BLaER1 (cell line): Measurements from ENCODE around the gene SPC25.

Experiments
- H3K27ac ChIP-seq: shearing (Covaris generic); formaldehyde crosslinking; 2 replicates; pipeline ENCODE4 v1.8.1; 2022
- H3K27me3 ChIP-seq: shearing (Covaris generic); formaldehyde crosslinking; 2 replicates; pipeline ENCODE4 v1.8.1; 2022
- H3K36me3 ChIP-seq: shearing (Covaris generic); formaldehyde crosslinking; 2 replicates; pipeline ENCODE4 v1.8.1; 2022
- H3K4me1 ChIP-seq: shearing (Covaris generic); formaldehyde crosslinking; 2 replicates; pipeline ENCODE4 v1.8.1; 2022
- H3K4me2 ChIP-seq: shearing (Covaris generic); formaldehyde crosslinking; 2 replicates; pipeline ENCODE4 v1.8.1; 2022
- H3K4me3 ChIP-seq: shearing (Covaris generic); formaldehyde crosslinking; 2 replicates; pipeline ENCODE4 v1.8.1; 2022
- H3K9ac ChIP-seq: shearing (Covaris generic); formaldehyde crosslinking; 2 replicates; pipeline ENCODE4 v1.8.1; 2022
- H3K9me3 ChIP-seq: shearing (Covaris generic); formaldehyde crosslinking; 2 replicates; pipeline ENCODE4 v1.8.1; 2022
- H4K20me1 ChIP-seq: shearing (Covaris generic); formaldehyde crosslinking; 2 replicates; pipeline ENCODE4 v1.8.1; 2022
- Cebpa-rat ChIP-seq: shearing (Covaris generic); IDR thresholded peaks from 2 replicates; pipeline ENCODE4 v1.8.1; 2022

The SPC25 gene

GRCh38 chr2:168926621-168927386 lies 36.6 kb upstream of the SPC25 start:
- Histone ChIP-seq H3K4me2 (no peak overlapping the region), H3K27ac (no peak overlapping the region), H4K20me1 (no peaks in the 10 kb centered on the region), H3K4me1 (peaks cover 21% of the 10 kb centered on the region), H3K4me3 (no peak overlapping the region), H3K9ac (no peak overlapping the region), H3K36me3 (no peaks in the 10 kb centered on the region), H3K9me3 (no peaks in the 10 kb centered on the region), H3K27me3 (no peaks in the 10 kb centered on the region)
- no peak for TF ChIP-seq Cebpa-rat

GRCh38 chr2:168920504-168921157 lies 30.4 kb upstream of the SPC25 start:
- no peak overlapping the region for H3K9ac ChIP-seq
- H3K36me3 ChIP-seq: no peaks in the 10 kb centered on the region
- H3K4me3 ChIP-seq: no peak overlapping the region
- H3K4me2 ChIP-seq: no peak overlapping the region
- peaks cover 3% of the 10 kb centered on the region; the same call in 1 of the 2 replicates for H3K9me3 ChIP-seq
- H4K20me1 ChIP-seq: no peaks in the 10 kb centered on the region
- no peak overlapping the region for H3K27ac ChIP-seq
- no peak for TF ChIP-seq Cebpa-rat
- H3K4me1 ChIP-seq: no peaks in the 10 kb centered on the region
- H3K27me3 ChIP-seq: no peaks in the 10 kb centered on the region

GRCh38 chr2:168916331-168916675 lies 26.1 kb upstream of the SPC25 start:
- no peak overlapping the region for H3K4me2 ChIP-seq
- H3K27ac ChIP-seq: no peak overlapping the region
- no peaks in the 10 kb centered on the region for H3K27me3 ChIP-seq
- no peak for TF ChIP-seq Cebpa-rat
- no peaks in the 10 kb centered on the region for H3K36me3 ChIP-seq
- no peaks in the 10 kb centered on the region for H3K4me1 ChIP-seq
- peaks cover 6% of the 10 kb centered on the region; the same call in 1 of the 2 replicates for H3K9me3 ChIP-seq
- no peaks in the 10 kb centered on the region for H4K20me1 ChIP-seq
- no peak overlapping the region for H3K9ac ChIP-seq
- H3K4me3 ChIP-seq: no peak overlapping the region

- no peak overlapping the region for H3K27ac ChIP-seq
- no peak overlapping the region for H3K4me2 ChIP-seq
- H3K9ac ChIP-seq: no peak overlapping the region
- H3K4me1 ChIP-seq: no peaks in the 10 kb centered on the region
- H3K27me3 ChIP-seq: no peaks in the 10 kb centered on the region
- H3K4me3 ChIP-seq: no peak overlapping the region
- H3K36me3 ChIP-seq: no peaks in the 10 kb centered on the region
- H3K9me3 ChIP-seq: peaks cover 6% of the 10 kb centered on the region; the same call in 1 of the 2 replicates
- no peak for TF ChIP-seq Cebpa-rat
- no peaks in the 10 kb centered on the region for H4K20me1 ChIP-seq
These were observed 25.5 kb upstream of the SPC25 start for GRCh38 chr2:168915441-168916330.

- Histone ChIP-seq H3K36me3 (no peaks in the 10 kb centered on the region), H3K27ac (no peak overlapping the region), H3K4me2 (no peak overlapping the region), H3K4me1 (no peaks in the 10 kb centered on the region), H3K9me3 (peaks cover 6% of the 10 kb centered on the region; the same call in 1 of the 2 replicates), H3K27me3 (no peaks in the 10 kb centered on the region), H3K9ac (no peak overlapping the region), H3K4me3 (no peak overlapping the region), H4K20me1 (no peaks in the 10 kb centered on the region)
- TF ChIP-seq Cebpa-rat: no peak
These were observed 23.3 kb upstream of the SPC25 start for GRCh38 chr2:168913495-168913894.

GRCh38 chr2:168912901-168913369 lies 22.7 kb upstream of the SPC25 start:
- no peak overlapping the region for H3K9ac ChIP-seq
- no peak for TF ChIP-seq Cebpa-rat
- H3K4me3 ChIP-seq: no peak overlapping the region
- H3K4me2 ChIP-seq: no peak overlapping the region
- peaks cover 6% of the 10 kb centered on the region; the same call in 1 of the 2 replicates for H3K9me3 ChIP-seq
- H3K4me1 ChIP-seq: no peaks in the 10 kb centered on the region
- H3K27ac ChIP-seq: no peak overlapping the region
- H3K27me3 ChIP-seq: no peaks in the 10 kb centered on the region
- H3K36me3 ChIP-seq: no peaks in the 10 kb centered on the region
- H4K20me1 ChIP-seq: no peaks in the 10 kb centered on the region

- H4K20me1 ChIP-seq: no peaks in the 10 kb centered on the region
- H3K4me1 ChIP-seq: no peaks in the 10 kb centered on the region
- H3K4me2 ChIP-seq: no peak overlapping the region
- no peak overlapping the region for H3K27ac ChIP-seq
- no peak for TF ChIP-seq Cebpa-rat
- peaks cover 6% of the 10 kb centered on the region; the same call in 1 of the 2 replicates for H3K9me3 ChIP-seq
- no peaks in the 10 kb centered on the region for H3K36me3 ChIP-seq
- no peak overlapping the region for H3K9ac ChIP-seq
- H3K27me3 ChIP-seq: no peaks in the 10 kb centered on the region
- H3K4me3 ChIP-seq: no peak overlapping the region
These were observed 22.2 kb upstream of the SPC25 start for GRCh38 chr2:168912466-168912865.

GRCh38 chr2:168910330-168910729 lies 20.1 kb upstream of the SPC25 start:
- H3K4me1 ChIP-seq: no peaks in the 10 kb centered on the region
- TF ChIP-seq Cebpa-rat: no peak
- H3K9ac ChIP-seq: no peak overlapping the region
- no peak overlapping the region for H3K4me3 ChIP-seq
- H4K20me1 ChIP-seq: no peaks in the 10 kb centered on the region
- H3K9me3 ChIP-seq: peaks cover under 1% of the 10 kb centered on the region; the same call in 1 of the 2 replicates
- H3K4me2 ChIP-seq: no peak overlapping the region
- no peaks in the 10 kb centered on the region for H3K27me3 ChIP-seq
- H3K27ac ChIP-seq: no peak overlapping the region
- H3K36me3 ChIP-seq: no peaks in the 10 kb centered on the region

- Histone ChIP-seq H3K27ac (no peak overlapping the region), H4K20me1 (no peaks in the 10 kb centered on the region), H3K4me2 (no peak overlapping the region), H3K36me3 (no peaks in the 10 kb centered on the region), H3K9ac (no peak overlapping the region), H3K4me3 (no peak overlapping the region), H3K27me3 (no peaks in the 10 kb centered on the region), H3K4me1 (no peaks in the 10 kb centered on the region), H3K9me3 (no peaks in the 10 kb centered on the region)
- no peak for TF ChIP-seq Cebpa-rat
These were observed 17.9 kb upstream of the SPC25 start for GRCh38 chr2:168907940-168908662.
